ENCODE data around the gene BAHCC1. TPM values are rescaled to one million over a fixed set of nuclear protein-coding genes. Genes with fewer than 3 reads are reported as not detected.

The BAHCC1 gene
- total RNA-seq, 1 experiment from 2014 or later: 74.2 TPM

DNA sequence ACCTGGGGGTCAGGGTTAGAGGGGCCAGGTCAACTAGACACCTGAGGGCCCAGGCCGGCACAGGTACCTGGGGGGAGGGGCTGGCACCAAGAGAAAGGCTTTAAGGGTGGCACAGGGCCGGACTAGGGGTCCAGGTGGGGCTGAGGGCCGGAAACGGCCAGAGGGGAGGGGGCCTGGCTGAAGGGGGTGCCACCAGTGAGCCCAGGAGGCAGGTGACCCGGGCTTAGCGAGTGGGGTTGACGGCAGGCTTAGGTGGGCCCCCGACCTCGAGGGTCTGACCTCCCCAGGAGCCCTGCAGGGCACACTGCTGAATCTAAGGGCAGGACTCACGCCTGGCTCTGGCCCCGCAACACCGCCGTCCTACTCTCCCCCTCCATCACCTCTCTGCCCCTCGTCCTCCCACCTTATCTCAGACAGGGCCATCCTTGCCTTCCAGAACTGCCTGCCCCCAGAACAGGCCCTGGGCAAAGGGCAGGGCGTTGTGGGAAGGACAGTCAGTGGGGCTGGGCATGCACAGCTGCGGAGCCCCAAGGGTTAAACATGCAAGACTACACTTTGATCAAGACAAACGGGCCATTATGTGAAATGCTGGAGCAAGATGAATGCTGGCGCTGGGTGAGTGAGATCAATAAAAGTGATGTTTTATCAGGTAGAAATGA lies 73.0 kb downstream of the BAHCC1 start:
- Histone ChIP-seq H3K4me3 (ENCODE audit: low read depth, low read length, poor library complexity, severe bottlenecking) (no peak overlapping the region), H3K27me3 (replicated peaks; ENCODE audit: insufficient read depth, low read depth, low read length, poor library complexity) (no peaks in the 10 kb centered on the region), H3K9me3 (ENCODE audit: low read depth, low read length, poor library complexity, severe bottlenecking) (no peaks in the 10 kb centered on the region), H3K27ac (ENCODE audit: low read depth, low read length, poor library complexity, severe bottlenecking) (no peak overlapping the region), H3K36me3 (ENCODE audit: insufficient read depth, low read length, poor library complexity, severe bottlenecking) (peaks cover 1% of the 10 kb centered on the region), H3K4me1 (ENCODE audit: insufficient read depth, low read length, poor library complexity, severe bottlenecking) (peaks cover 12% of the 10 kb centered on the region)
- intact Hi-C loops (cut with micrococcal nuclease; ENCODE audit: unreplicated experiment): no loop called here
- ChIA-PET CTCF (no interaction called here), POLR2A (ENCODE audit: low non-redundant PET) (no interaction called here)
- no TSS peak for BruUV-seq (replicated peaks)
- TF ChIP-seq, protein P1, sequence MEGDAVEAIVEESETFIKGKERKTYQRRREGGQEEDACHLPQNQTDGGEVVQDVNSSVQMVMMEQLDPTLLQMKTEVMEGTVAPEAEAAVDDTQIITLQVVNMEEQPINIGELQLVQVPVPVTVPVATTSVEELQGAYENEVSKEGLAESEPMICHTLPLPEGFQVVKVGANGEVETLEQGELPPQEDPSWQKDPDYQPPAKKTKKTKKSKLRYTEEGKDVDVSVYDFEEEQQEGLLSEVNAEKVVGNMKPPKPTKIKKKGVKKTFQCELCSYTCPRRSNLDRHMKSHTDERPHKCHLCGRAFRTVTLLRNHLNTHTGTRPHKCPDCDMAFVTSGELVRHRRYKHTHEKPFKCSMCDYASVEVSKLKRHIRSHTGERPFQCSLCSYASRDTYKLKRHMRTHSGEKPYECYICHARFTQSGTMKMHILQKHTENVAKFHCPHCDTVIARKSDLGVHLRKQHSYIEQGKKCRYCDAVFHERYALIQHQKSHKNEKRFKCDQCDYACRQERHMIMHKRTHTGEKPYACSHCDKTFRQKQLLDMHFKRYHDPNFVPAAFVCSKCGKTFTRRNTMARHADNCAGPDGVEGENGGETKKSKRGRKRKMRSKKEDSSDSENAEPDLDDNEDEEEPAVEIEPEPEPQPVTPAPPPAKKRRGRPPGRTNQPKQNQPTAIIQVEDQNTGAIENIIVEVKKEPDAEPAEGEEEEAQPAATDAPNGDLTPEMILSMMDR (conservative IDR thresholded peaks at IDR 0.05; ENCODE audit: low read depth, low read length): no peak
- TF ChIP-seq EZH2 (IDR thresholded peaks at IDR 0.05; ENCODE audit: borderline replicate concordance, low read depth, low read length, poor library complexity, severe bottlenecking): no peak
- no peak for DNase-seq (ENCODE audit: low spot score)

GRCh38 chr17:81468770-81469121 lies 73.5 kb downstream of the BAHCC1 start:
- Histone ChIP-seq H3K4me3 (ENCODE audit: low read depth, low read length, poor library complexity, severe bottlenecking) (no peak overlapping the region), H3K4me1 (ENCODE audit: insufficient read depth, low read length, poor library complexity, severe bottlenecking) (peaks cover 12% of the 10 kb centered on the region), H3K27ac (ENCODE audit: low read depth, low read length, poor library complexity, severe bottlenecking) (no peak overlapping the region), H3K27me3 (replicated peaks; ENCODE audit: insufficient read depth, low read depth, low read length, poor library complexity) (no peaks in the 10 kb centered on the region), H3K36me3 (ENCODE audit: insufficient read depth, low read length, poor library complexity, severe bottlenecking) (no peaks in the 10 kb centered on the region), H3K9me3 (ENCODE audit: low read depth, low read length, poor library complexity, severe bottlenecking) (no peaks in the 10 kb centered on the region)
- no peak for DNase-seq (ENCODE audit: low spot score)
- no peak for TF ChIP-seq EZH2 (IDR thresholded peaks at IDR 0.05; ENCODE audit: borderline replicate concordance, low read depth, low read length, poor library complexity, severe bottlenecking)
- TF ChIP-seq, protein P1 (conservative IDR thresholded peaks at IDR 0.05; ENCODE audit: low read depth, low read length): no peak
- intact Hi-C loops (cut with micrococcal nuclease; ENCODE audit: unreplicated experiment): no loop called here
- no TSS peak for BruUV-seq (replicated peaks)
- POLR2A ChIA-PET (ENCODE audit: low non-redundant PET): no interaction called here
- CTCF ChIA-PET: no interaction called here

DNA sequence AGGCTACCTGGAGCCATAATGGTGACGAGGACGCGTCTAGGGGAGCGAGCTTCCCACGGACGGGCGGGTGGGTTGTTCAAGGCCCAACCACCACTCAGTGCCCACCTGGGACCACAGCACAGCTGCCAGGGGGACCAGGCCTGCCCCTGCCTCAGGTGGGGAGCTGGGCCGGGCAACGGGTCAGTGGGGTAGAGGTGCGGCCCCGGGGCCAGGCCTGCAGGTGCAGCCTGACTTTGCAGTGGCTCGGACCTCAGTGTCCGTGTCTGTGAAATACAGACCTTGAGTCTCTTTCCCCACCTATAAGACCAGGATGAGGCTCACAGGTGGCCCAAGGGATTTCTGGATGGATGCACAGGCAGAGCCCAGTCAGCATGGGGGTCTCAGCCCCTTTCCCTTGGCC lies 74.0 kb downstream of the BAHCC1 start:
- intact Hi-C loops (cut with micrococcal nuclease; ENCODE audit: unreplicated experiment): no loop called here
- no peaks in the 10 kb centered on the region for H3K9me3 ChIP-seq (ENCODE audit: low read depth, low read length, poor library complexity, severe bottlenecking)
- no peak for DNase-seq (ENCODE audit: low spot score)
- no peak for TF ChIP-seq EZH2 (IDR thresholded peaks at IDR 0.05; ENCODE audit: borderline replicate concordance, low read depth, low read length, poor library complexity, severe bottlenecking)
- TF ChIP-seq, protein P1 (conservative IDR thresholded peaks at IDR 0.05; ENCODE audit: low read depth, low read length): no peak
- no peak overlapping the region for H3K4me3 ChIP-seq (ENCODE audit: low read depth, low read length, poor library complexity, severe bottlenecking)
- H3K36me3 ChIP-seq (ENCODE audit: insufficient read depth, low read length, poor library complexity, severe bottlenecking): no peaks in the 10 kb centered on the region
- BruUV-seq (replicated peaks): no TSS peak
- no peak overlapping the region for H3K27ac ChIP-seq (ENCODE audit: low read depth, low read length, poor library complexity, severe bottlenecking)
- CTCF ChIA-PET: no interaction called here
- POLR2A ChIA-PET (ENCODE audit: low non-redundant PET): no interaction called here
- H3K4me1 ChIP-seq (ENCODE audit: insufficient read depth, low read length, poor library complexity, severe bottlenecking): peaks cover 12% of the 10 kb centered on the region
- no peaks in the 10 kb centered on the region for H3K27me3 ChIP-seq (replicated peaks; ENCODE audit: insufficient read depth, low read depth, low read length, poor library complexity)
